Gastrocnemius medialis (tissue), 4 donors: Measurements from ENCODE around the gene SLC22A12.

Experiments
- CTCF ChIP-seq, 5 experiments: fragments of 450-650 bp in 3 of 5; fragments of 200-600 bp in 2 of 5; sonication (generic) in 2 of 5; IDR thresholded peaks in 4 of 5; conservative IDR thresholded peaks in 1 of 5; 1 replicate in 4 of 5; 2 replicates in 1 of 5; pipeline ENCODE4 v1.5.1; 2016 to 2019; ENCODE audit warnings: antibody characterized with exemption in 5 of 5, mild to moderate bottlenecking in 3 of 5, moderate library complexity in 3 of 5
- POLR2A ChIP-seq, 2 donors: fragments of 450-650 bp; IDR thresholded peaks; one replicate each; pipeline ENCODE4 v1.6.1; 2017; ENCODE audit warnings: antibody characterized with exemption in 2 of 2, mild to moderate bottlenecking in 2 of 2, moderate library complexity in 2 of 2

- TF ChIP-seq CTCF (IDR thresholded peaks at IDR 0.05 in 4 of 5, conservative IDR thresholded peaks at IDR 0.05 in 1 of 5) = no peak
- no peak for TF ChIP-seq POLR2A (IDR thresholded peaks at IDR 0.05)
Observed at GRCh38 chr11:64643920-64644646, 53.1 kb downstream of the SLC22A12 start.
